Liver (tissue), 9 donors: ENCODE results near the gene MED15. TPM values are rescaled to one million over a fixed set of nuclear protein-coding genes. Genes with fewer than 3 reads are reported as not detected.

ENCODE experiments used
- DNase-seq: peaks from one replicate; pipeline ENCODE4 v3.0.0-alpha.2; 2017; ENCODE audit warnings: low spot score
- H3K27ac ChIP-seq, 2 donors: one replicate each; pipeline ENCODE4 v1.7.0; 2013; ENCODE audit warnings: inconsistent platforms in 2 of 2, low read length in 2 of 2, control low read depth in 1 of 2, low read depth in 1 of 2, mild to moderate bottlenecking in 1 of 2
- H3K27me3 ChIP-seq, 4 donors: one replicate each; pipeline versions ENCODE4 v1.6.1 to v1.7.0; 2013; ENCODE audit warnings: low read length in 3 of 4, inconsistent platforms in 1 of 4, mild to moderate bottlenecking in 1 of 4, moderate library complexity in 1 of 4; ENCODE audit not compliant: control insufficient read depth in 4 of 4, insufficient read depth in 4 of 4
- H3K36me3 ChIP-seq, 4 donors: one replicate each; pipeline versions ENCODE4 v1.6.1 to v1.7.0; 2013; ENCODE audit warnings: low read length in 3 of 4, mild to moderate bottlenecking in 3 of 4, low read depth in 1 of 4, moderate library complexity in 1 of 4; ENCODE audit not compliant: control insufficient read depth in 4 of 4, insufficient read depth in 3 of 4
- H3K4me1 ChIP-seq, 4 donors: one replicate each; pipeline versions ENCODE4 v1.6.1 to v1.7.0; 2013; ENCODE audit warnings: low read length in 3 of 4, mild to moderate bottlenecking in 3 of 4, moderate library complexity in 1 of 4; ENCODE audit not compliant: control insufficient read depth in 4 of 4, insufficient read depth in 4 of 4
- H3K4me3 ChIP-seq, 3 donors: one replicate each; pipeline versions ENCODE4 v1.6.1 to v1.7.0; 2013; ENCODE audit warnings: low read length in 3 of 3, control low read depth in 1 of 3, low read depth in 1 of 3, mild to moderate bottlenecking in 1 of 3
- H3K9ac ChIP-seq, 2 donors: one replicate each; pipeline ENCODE4 v1.7.0; 2013; ENCODE audit warnings: low read length in 2 of 2, mild to moderate bottlenecking in 2 of 2, moderate library complexity in 2 of 2, control low read depth in 1 of 2, low read depth in 1 of 2
- H3K9me3 ChIP-seq, 4 donors: one replicate each; pipeline versions ENCODE4 v1.6.1 to v1.7.0; 2013; ENCODE audit warnings: low read length in 3 of 4; ENCODE audit not compliant: control insufficient read depth in 4 of 4
- EGR1 ChIP-seq, 2 donors: IDR thresholded peaks; 2 replicates each; pipeline ENCODE4 v1.6.1; 2016 to 2018; ENCODE audit warnings: antibody characterized with exemption in 2 of 2, low read depth in 2 of 2
- FOXA1 ChIP-seq: IDR thresholded peaks from 2 replicates; pipeline ENCODE4 v1.6.1; 2016; ENCODE audit warnings: antibody characterized with exemption
- FOXA2 ChIP-seq: IDR thresholded peaks from 2 replicates; pipeline ENCODE4 v1.6.1; 2016; ENCODE audit warnings: antibody characterized with exemption
- GABPA ChIP-seq, 2 donors: IDR thresholded peaks in 1 of 2; conservative IDR thresholded peaks in 1 of 2; 2 replicates each; pipeline ENCODE4 v1.6.1; 2016; ENCODE audit warnings: antibody characterized with exemption in 2 of 2, mild to moderate bottlenecking in 1 of 2, moderate library complexity in 1 of 2
- HNF4A ChIP-seq, 2 donors: conservative IDR thresholded peaks; 2 replicates each; pipeline ENCODE4 v1.6.1; 2016; ENCODE audit warnings: antibody characterized with exemption in 2 of 2, mild to moderate bottlenecking in 2 of 2
- HNF4G ChIP-seq: IDR thresholded peaks from 2 replicates; pipeline ENCODE4 v1.6.1; 2016; ENCODE audit warnings: antibody characterized with exemption
- JUND ChIP-seq, 2 donors: IDR thresholded peaks; 2 replicates each; pipeline ENCODE4 v1.6.1; 2016; ENCODE audit warnings: antibody characterized with exemption in 2 of 2
- NR2F2 ChIP-seq: IDR thresholded peaks from 2 replicates; pipeline ENCODE4 v1.6.1; 2016; ENCODE audit warnings: antibody characterized with exemption
- RAD21 ChIP-seq, 2 donors: IDR thresholded peaks; 2 replicates each; pipeline ENCODE4 v1.6.1; 2016; ENCODE audit warnings: antibody characterized with exemption in 2 of 2, mild to moderate bottlenecking in 2 of 2
- REST ChIP-seq: IDR thresholded peaks from 2 replicates; pipeline ENCODE4 v1.6.1; 2016; ENCODE audit warnings: antibody characterized with exemption, mild to moderate bottlenecking
- RXRA ChIP-seq, 2 donors: IDR thresholded peaks; 2 replicates each; pipeline ENCODE4 v1.6.1; 2017 to 2018; ENCODE audit warnings: antibody characterized with exemption in 2 of 2, mild to moderate bottlenecking in 1 of 2
- SP1 ChIP-seq: IDR thresholded peaks from 2 replicates; pipeline ENCODE4 v1.6.1; 2018; ENCODE audit warnings: antibody characterized with exemption, mild to moderate bottlenecking
- TAF1 ChIP-seq: conservative IDR thresholded peaks from 2 replicates; pipeline ENCODE4 v1.6.1; 2016; ENCODE audit warnings: antibody characterized with exemption, mild to moderate bottlenecking
- YY1 ChIP-seq: IDR thresholded peaks from 2 replicates; pipeline ENCODE4 v1.6.1; 2016; ENCODE audit warnings: antibody characterized with exemption, mild to moderate bottlenecking
- ZBTB33 ChIP-seq: IDR thresholded peaks from 2 replicates; pipeline ENCODE4 v1.6.1; 2016; ENCODE audit warnings: antibody characterized with exemption
- WGBS: extraction: QIAGEN DNeasy Blood & Tissue Kit; methylation state at CpG from one replicate; pipeline ENCODE4 v1.1.7; 2013; 5-methylcytosine and 5-hydroxymethylcytosine counted together
- polyA plus RNA-seq, 2 donors: library from polyadenylated mRNA; stranded (reverse) in 1 of 2; unstranded in 1 of 2; fragments of 200-250 nt in 1 of 2; fragments of >200 nt in 1 of 2; fragmentation: Nextera tagmentation in 1 of 2; extraction: Ambion mirVana in 1 of 2; gene quantifications; one replicate each; pipeline versions ENCODE4 v1.2.1 to v1.2.3, GENCODE V29; 2013 to 2015
- total RNA-seq, 2 donors: library from RNA; depleted of rRNA; stranded (reverse); fragments of >200 nt; gene quantifications; one replicate each; pipeline ENCODE4 v1.2.3, GENCODE V29; 2014
- TF ChIP-seq, protein P1 (sequence below): IDR thresholded peaks from 2 replicates; pipeline ENCODE4 v1.6.1; 2016; ENCODE audit warnings: antibody characterized with exemption
- TF ChIP-seq, protein P2 (sequence below): IDR thresholded peaks from 2 replicates; pipeline ENCODE4 v1.6.1; 2016; ENCODE audit warnings: antibody characterized with exemption
- TF ChIP-seq, protein P3 (sequence below): fragments of 150-350 bp; IDR thresholded peaks from 2 replicates; pipeline ENCODE4 v1.5.1; 2017; ENCODE audit warnings: improper control_type of control experiment, low read depth, low read length; ENCODE audit not compliant: missing input control
- donor health status: healthy.
- donor health status: healthy.
- donor health status: healthy.
- donor health status: healthy.
- donor health status: healthy.

The MED15 gene
- total and polyA plus RNA-seq, 4 donors, result 9.7 to 28.0 (median 16.2) TPM

- no peak overlapping the region for H3K4me3 ChIP-seq
- no peak overlapping the region for H3K27ac ChIP-seq
- H3K4me1 ChIP-seq, result peaks cover 2 to 16% (median 7%) of the 10 kb centered on the region in 4 donors
- TF ChIP-seq YY1, result no peak
- no peaks in the 10 kb centered on the region for H3K9me3 ChIP-seq
- WGBS, result 93% methylated on average over 2 of the region's 2 CpGs
- no peak for DNase-seq
- H3K36me3 ChIP-seq, result peaks cover 0 to 3% (median 1%) of the 10 kb centered on the region in 4 donors
- no peak overlapping the region for H3K9ac ChIP-seq
- H3K27me3 ChIP-seq, result no peaks in the 10 kb centered on the region
Observed at GRCh38 chr22:20491346-20491745, 16.1 kb upstream of the MED15 start.

- Histone ChIP-seq H3K36me3 (no peaks in the 10 kb centered on the region), H3K27me3 (no peaks in the 10 kb centered on the region), H3K4me1 (peaks cover 2 to 20% (median 11%) of the 10 kb centered on the region in 4 donors), H3K27ac (peak within 1 kb of the TSS; percentile 94 to 97), H3K9ac (peak within 1 kb of the TSS; percentile 82 to 85), H3K4me3 (peak within 1 kb of the TSS; percentile 78 to 95 (median 81)), H3K9me3 (no peaks in the 10 kb centered on the region)
- TF ChIP-seq SP1 (no peak), NR2F2 (no peak), ZBTB33 (no peak), HNF4A (conservative IDR thresholded peaks at IDR 0.05) (no peak), JUND (IDR thresholded peaks at IDR 0.05) (no peak), FOXA1 (no peak), RXRA (IDR thresholded peaks at IDR 0.05) (no peak), GABPA (IDR thresholded peaks at IDR 0.05 in 1 of 2, conservative IDR thresholded peaks at IDR 0.05 in 1 of 2) (no peak), TAF1 (no peak), RAD21 (IDR thresholded peaks at IDR 0.05) (no peak), FOXA2 (no peak), YY1 (no peak), EGR1 (IDR thresholded peaks at IDR 0.05; ENCODE audit: low read depth in 2 of 2) (no peak), HNF4G (no peak), REST (no peak)
- TF ChIP-seq, protein P1, sequence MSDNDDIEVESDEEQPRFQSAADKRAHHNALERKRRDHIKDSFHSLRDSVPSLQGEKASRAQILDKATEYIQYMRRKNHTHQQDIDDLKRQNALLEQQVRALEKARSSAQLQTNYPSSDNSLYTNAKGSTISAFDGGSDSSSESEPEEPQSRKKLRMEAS, result no peak
- TF ChIP-seq, protein P2, sequence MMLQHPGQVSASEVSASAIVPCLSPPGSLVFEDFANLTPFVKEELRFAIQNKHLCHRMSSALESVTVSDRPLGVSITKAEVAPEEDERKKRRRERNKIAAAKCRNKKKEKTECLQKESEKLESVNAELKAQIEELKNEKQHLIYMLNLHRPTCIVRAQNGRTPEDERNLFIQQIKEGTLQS, result no peak
- TF ChIP-seq, protein P3, sequence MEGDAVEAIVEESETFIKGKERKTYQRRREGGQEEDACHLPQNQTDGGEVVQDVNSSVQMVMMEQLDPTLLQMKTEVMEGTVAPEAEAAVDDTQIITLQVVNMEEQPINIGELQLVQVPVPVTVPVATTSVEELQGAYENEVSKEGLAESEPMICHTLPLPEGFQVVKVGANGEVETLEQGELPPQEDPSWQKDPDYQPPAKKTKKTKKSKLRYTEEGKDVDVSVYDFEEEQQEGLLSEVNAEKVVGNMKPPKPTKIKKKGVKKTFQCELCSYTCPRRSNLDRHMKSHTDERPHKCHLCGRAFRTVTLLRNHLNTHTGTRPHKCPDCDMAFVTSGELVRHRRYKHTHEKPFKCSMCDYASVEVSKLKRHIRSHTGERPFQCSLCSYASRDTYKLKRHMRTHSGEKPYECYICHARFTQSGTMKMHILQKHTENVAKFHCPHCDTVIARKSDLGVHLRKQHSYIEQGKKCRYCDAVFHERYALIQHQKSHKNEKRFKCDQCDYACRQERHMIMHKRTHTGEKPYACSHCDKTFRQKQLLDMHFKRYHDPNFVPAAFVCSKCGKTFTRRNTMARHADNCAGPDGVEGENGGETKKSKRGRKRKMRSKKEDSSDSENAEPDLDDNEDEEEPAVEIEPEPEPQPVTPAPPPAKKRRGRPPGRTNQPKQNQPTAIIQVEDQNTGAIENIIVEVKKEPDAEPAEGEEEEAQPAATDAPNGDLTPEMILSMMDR, result no peak
- WGBS, result under 1% methylated on average over 108 of the region's 108 CpGs
- DNase-seq, result no peak
Observed at GRCh38 chr22:20494978-20495860, 12.2 kb upstream of the MED15 start, which contains the start of gene KLHL22. KLHL22 (minus strand) TSS chr22:20495795; CDS start chr22:20489211, 6,584 bp downstream.
